GM08714 (cell line): ENCODE measurements around the gene MDFI.

Source experiments
- H3K4me3 ChIP-seq: fragments of 200-500 bp; sonication (Bioruptor generic); 2 replicates; pipeline ENCODE4 v1.5.1; 2014; ENCODE audit warnings: mild to moderate bottlenecking, low read length, inconsistent platforms
- ZNF274 ChIP-seq: IDR thresholded peaks from 2 replicates; pipeline ENCODE4 v1.6.1; 2012; ENCODE audit warnings: mild to moderate bottlenecking, low read depth, low read length

The MDFI gene

GRCh38 chr6:41621367-41621766 is 16.9 kb upstream of the MDFI start:
- H3K4me3 ChIP-seq, result no peak overlapping the region
- TF ChIP-seq ZNF274, result no peak

- no peak for TF ChIP-seq ZNF274
- no peak overlapping the region for H3K4me3 ChIP-seq
Measured at GRCh38 chr6:41621802-41622201, 16.5 kb upstream of the MDFI start.

GRCh38 chr6:41622206-41622988 is 15.9 kb upstream of the MDFI start:
- H3K4me3 ChIP-seq, result no peak overlapping the region
- TF ChIP-seq ZNF274, result no peak

DNA sequence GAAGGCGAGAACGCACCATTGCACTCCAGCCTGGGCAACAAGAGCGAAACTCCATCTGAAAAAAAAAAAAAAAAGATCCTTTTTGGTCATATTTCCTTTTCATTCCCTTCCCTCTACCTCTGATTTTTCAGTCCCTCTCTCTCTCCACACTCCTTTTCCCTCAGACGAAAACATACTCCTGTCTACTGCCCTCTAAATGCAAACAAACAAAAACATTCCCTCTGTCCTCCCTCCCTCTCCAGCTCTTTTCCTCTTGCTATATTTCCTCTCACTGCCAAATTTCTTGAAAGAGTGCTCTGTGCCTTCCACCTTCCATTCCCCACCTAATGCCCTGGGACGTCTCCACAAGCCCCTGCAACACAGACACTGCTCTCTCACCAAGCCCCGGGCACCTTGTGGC is 14.9 kb upstream of the MDFI start:
- no peak for TF ChIP-seq ZNF274
- no peak overlapping the region for H3K4me3 ChIP-seq

GRCh38 chr6:41624621-41625380 is 13.5 kb upstream of the MDFI start:
- no peak for TF ChIP-seq ZNF274
- H3K4me3 ChIP-seq, result no peak overlapping the region

GRCh38 chr6:41625442-41625841 is 12.8 kb upstream of the MDFI start:
- no peak for TF ChIP-seq ZNF274
- H3K4me3 ChIP-seq, result no peak overlapping the region

DNA sequence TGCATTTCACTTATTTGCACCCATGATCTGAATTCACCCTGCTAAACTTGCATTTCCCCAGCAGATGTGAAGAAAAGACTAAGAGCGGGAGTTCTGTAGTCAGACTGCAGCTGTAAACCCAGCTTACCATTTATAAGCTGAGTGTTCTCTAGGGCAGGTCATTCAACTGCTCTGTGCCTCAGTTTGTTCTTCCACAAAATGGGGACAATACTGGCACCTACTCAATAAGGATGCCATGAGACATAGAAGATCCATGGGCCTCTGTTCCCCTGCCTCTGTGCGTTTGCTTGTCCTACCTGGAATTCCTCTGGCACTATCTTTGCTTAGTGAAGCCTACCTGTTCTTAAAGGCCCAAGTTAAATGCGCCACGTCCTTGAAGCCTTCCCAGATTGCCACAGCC is 12.2 kb upstream of the MDFI start:
- no peak for TF ChIP-seq ZNF274
- H3K4me3 ChIP-seq, result no peak overlapping the region

DNA sequence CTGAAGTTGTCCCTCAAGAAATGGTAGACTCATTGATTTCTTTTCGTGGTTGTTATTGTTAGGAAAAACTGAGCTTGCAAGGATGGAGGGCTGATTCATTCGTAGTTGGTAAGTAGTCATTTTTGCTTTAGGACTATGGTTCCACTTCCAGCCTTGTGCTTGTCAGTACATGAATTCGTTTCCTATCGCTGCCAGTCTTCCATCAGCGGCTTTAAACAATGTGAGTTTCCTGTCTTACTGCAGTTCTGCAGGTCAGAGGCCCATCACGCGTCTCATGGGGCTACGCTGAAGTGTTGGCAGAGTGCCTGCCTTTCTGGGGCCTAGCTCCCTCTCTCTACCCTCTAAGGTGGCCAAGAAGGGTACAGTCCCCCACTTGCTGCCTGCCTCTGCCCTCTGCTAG is 11.4 kb upstream of the MDFI start:
- TF ChIP-seq ZNF274, result no peak
- no peak overlapping the region for H3K4me3 ChIP-seq

GRCh38 chr6:41629128-41629527 is 9.1 kb upstream of the MDFI start:
- TF ChIP-seq ZNF274, result no peak
- no peak overlapping the region for H3K4me3 ChIP-seq

DNA sequence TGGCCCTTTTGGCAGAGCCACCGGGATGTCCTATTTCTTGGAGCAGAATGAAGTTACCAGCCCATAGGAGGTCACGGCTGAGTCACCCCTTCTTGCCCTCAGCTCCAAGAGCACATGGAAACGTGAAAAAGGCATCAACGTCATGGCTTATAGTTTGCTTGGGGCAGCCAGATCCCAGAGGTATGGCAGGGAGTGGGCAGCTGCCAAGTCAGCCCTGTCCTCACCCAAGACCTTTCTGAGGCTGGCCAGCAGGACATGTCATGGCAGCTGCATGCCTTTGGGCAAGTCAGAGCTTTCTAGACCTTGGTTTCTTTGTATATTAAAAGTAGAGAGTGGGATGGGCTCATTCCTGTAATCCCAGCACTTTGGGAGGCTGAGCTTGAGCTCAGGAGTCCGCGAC is 8.2 kb upstream of the MDFI start:
- no peak for TF ChIP-seq ZNF274
- no peak overlapping the region for H3K4me3 ChIP-seq

- TF ChIP-seq ZNF274, result no peak
- H3K4me3 ChIP-seq, result no peak overlapping the region
Measured at GRCh38 chr6:41630946-41631345, 7.3 kb upstream of the MDFI start.

DNA sequence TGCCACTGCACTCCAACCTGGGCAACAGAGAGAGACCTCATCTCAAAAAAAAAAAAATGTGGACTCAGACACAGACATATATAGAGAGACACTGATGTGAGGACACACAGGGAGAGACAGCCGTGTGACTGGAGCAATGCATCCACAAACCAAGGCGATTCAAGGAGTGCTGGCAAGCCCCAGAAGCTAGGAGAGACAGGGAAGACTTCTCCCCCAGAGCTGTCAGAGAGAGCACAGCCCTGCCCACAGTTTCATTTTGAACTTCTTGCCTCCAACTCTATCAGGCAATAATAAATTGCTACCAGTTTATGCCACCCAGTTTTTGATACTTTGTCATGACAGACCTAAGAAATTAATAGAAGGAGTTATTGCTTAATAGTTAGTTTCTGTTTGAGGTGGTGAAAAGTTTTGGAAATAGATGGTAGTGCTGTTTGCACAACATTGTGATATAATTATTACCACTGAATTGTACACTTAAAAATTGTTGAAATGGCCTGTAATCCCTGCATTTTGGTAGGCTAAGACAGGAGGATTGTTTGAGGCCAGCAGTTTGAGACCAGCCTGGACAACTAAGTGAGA is 5.1 kb upstream of the MDFI start:
- no peak overlapping the region for H3K4me3 ChIP-seq
- no peak for TF ChIP-seq ZNF274

DNA sequence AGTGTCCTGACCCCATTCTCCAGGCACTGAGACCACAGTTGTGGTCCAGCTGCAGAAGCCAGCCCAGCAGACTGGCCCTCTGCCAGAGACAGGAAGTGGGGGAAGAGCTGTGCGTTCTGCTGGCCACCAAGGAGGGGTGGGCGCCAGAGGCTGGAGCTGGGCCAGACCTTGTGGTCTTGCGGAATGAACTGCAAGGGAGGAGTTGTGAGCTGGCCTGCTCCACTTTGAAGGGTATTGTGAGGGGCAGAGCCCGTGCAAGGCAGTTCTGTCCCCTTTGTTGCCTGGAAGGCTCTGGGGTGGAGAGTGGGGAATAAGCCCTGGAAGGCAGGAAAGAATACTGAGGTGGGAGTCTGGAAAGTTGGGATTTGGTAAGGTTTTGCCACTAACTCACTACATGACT is 3.6 kb upstream of the MDFI start:
- no peak overlapping the region for H3K4me3 ChIP-seq
- TF ChIP-seq ZNF274, result no peak

GRCh38 chr6:41635365-41635764 is 2.9 kb upstream of the MDFI start:
- no peak for TF ChIP-seq ZNF274
- H3K4me3 ChIP-seq, result no peak overlapping the region

- no peak overlapping the region for H3K4me3 ChIP-seq
Measured at GRCh38 chr6:41636833-41637193, 1.5 kb upstream of the MDFI start.

More at GRCh38 chr6:41636833-41637193, 1.5 kb upstream of the MDFI start:
- no peak for TF ChIP-seq ZNF274
